Stimulated activated CD4-positive, alpha-beta T cell treated with anti-CD3 and anti-CD28 coated beads, Interleukin-15, amount 100 ng/mL, for 48 hours (primary cell): ENCODE data around the gene SLC10A7.
"Not testable (repeated sequence)": the region's sequence is repeated elsewhere in the genome, so short reads cannot be mapped to it uniquely, and the experiment has no call there.

ENCODE experiments used
- DNase-seq, 2 donors: peaks; one replicate each; pipeline ENCODE4 v3.0.0-alpha.2; 2020; ENCODE audit warnings: low read depth in 2 of 2

The SLC10A7 gene

GRCh38 chr4:146359771-146360170, 162.0 kb downstream of the SLC10A7 start:
- DNase-seq = no peak

GRCh38 chr4:146350114-146350513, 171.6 kb downstream of the SLC10A7 start:
- not testable (repeated sequence) for DNase-seq

GRCh38 chr4:146349306-146349705, 172.4 kb downstream of the SLC10A7 start:
- no peak for DNase-seq

GRCh38 chr4:146347822-146348221, 173.9 kb downstream of the SLC10A7 start:
- DNase-seq = no peak

GRCh38 chr4:146346276-146346675, 175.5 kb downstream of the SLC10A7 start:
- DNase-seq = no peak

- no peak for DNase-seq
Measured at GRCh38 chr4:146343776-146344175, 178.0 kb downstream of the SLC10A7 start.

GRCh38 chr4:146343199-146343598, 178.5 kb downstream of the SLC10A7 start:
- no peak for DNase-seq

GRCh38 chr4:146342600-146343192, 179.0 kb downstream of the SLC10A7 start:
- DNase-seq = peak in 1 of 2 donors; percentile 14

GRCh38 chr4:146340798-146341197, 180.9 kb downstream of the SLC10A7 start:
- DNase-seq = no peak

- no peak for DNase-seq
Measured at GRCh38 chr4:146338512-146338911, 183.2 kb downstream of the SLC10A7 start.

- no peak for DNase-seq
Measured at GRCh38 chr4:146336410-146336807, 185.3 kb downstream of the SLC10A7 start.

- no peak for DNase-seq
Measured at GRCh38 chr4:146335763-146336409, 185.9 kb downstream of the SLC10A7 start.

- DNase-seq = no peak
Measured at GRCh38 chr4:146334862-146335449, 186.8 kb downstream of the SLC10A7 start.

- DNase-seq = no peak
Measured at GRCh38 chr4:146333895-146334262, 187.9 kb downstream of the SLC10A7 start.

- DNase-seq = peak in 1 of 2 donors; percentile 8
Measured at GRCh38 chr4:146333187-146333894, 188.4 kb downstream of the SLC10A7 start.

GRCh38 chr4:146330392-146330791, 191.3 kb downstream of the SLC10A7 start:
- no peak for DNase-seq

- no peak for DNase-seq
Measured at GRCh38 chr4:146329050-146329716, 192.6 kb downstream of the SLC10A7 start.

GRCh38 chr4:146327859-146328650, 193.7 kb downstream of the SLC10A7 start:
- no peak for DNase-seq

GRCh38 chr4:146318894-146319293, 202.8 kb downstream of the SLC10A7 start:
- DNase-seq = no peak

GRCh38 chr4:146317783-146318182, 204.0 kb downstream of the SLC10A7 start:
- DNase-seq = no peak

GRCh38 chr4:146315184-146315583, 206.6 kb downstream of the SLC10A7 start:
- DNase-seq = no peak
